NCI-H748 (cell line): ENCODE results near the gene RFXANK.
"Not testable (repeated sequence)": the region's sequence is repeated elsewhere in the genome, so short reads cannot be mapped to it uniquely, and the experiment has no call there.

Experiments used
- DNase-seq: peaks from one replicate; lab custom pipeline; 2025; ENCODE audit not compliant: unreplicated experiment; lab: John Stamatoyannopoulos, UW

Gene RFXANK

GRCh38 chr19:19170053-19170872, 21.8 kb upstream of the RFXANK start, which contains the start of gene MEF2B:
Gene MEF2B (minus strand): TSS chr19:19170263. CDS start chr19:19150735, 19,528 bp downstream.
- DNase-seq: peak; percentile 90

- no peak for DNase-seq
Observed at GRCh38 chr19:19170873-19171672, 21.0 kb upstream of the RFXANK start.

- no peak for DNase-seq
Observed at GRCh38 chr19:19171821-19172532, 20.1 kb upstream of the RFXANK start.

GRCh38 chr19:19173243-19173642, 18.8 kb upstream of the RFXANK start:
- not testable (repeated sequence) for DNase-seq

DNA sequence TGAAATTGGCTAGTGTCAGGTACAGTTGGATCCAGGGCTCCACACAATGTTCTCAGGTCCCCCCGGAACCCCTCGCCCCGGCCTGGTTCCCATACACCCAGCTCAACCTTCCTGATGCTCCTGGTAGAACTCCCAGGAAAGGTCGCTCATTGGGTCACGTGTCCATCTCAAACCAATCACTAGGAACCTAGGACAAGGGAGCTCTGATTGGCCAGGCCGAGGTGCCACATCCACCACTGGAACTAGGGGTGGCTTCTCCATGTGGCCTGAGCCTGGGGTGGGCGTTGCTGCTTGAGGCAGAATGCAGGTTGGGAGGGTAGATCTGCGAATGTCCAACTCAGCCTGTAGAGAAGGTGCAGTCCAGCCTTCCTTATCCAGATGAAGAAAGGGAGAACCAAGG, 15.1 kb upstream of the RFXANK start:
- no peak for DNase-seq

DNA sequence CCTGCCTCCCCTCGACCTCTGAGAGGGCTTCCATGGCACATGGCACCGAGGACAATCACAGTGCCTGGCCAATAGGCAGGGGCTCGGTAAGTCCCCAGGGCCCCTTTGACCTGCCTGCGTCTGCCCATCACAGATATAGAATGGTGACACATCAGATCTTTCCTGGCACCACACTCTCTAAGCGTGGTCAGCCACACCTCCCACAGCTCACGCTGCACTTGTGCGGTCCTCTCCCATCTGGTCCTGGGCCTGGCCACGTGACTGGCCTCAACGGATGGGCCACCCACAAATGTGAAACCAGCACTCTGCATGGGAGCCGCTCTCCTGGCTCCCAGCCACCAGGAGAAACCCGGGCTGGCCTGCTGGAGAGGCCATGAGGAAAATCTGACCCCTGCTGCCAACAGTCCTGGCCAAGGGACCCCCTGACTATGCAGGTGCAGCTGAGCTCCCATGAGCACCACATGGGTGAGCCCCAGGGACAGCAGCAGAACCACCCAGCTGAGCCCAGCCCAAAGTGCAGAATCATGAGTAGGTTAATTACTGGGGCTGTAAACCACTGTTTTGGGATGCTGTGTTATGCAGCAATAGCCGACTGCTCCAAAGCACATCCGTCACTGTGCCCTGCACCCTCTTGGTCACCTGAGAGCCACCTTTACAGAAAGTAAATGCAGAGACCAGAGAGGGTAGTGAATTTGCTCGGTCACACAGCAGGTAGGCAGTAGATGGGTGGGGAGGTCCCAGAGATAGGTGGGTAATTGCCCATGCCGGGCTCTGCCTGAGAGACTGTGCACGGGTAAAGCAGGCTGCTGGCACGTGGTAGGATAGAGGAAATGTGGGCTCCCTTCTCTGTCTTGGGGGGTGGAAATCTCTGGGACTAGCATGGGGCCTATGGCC, 12.3 kb upstream of the RFXANK start:
- no peak for DNase-seq

DNA sequence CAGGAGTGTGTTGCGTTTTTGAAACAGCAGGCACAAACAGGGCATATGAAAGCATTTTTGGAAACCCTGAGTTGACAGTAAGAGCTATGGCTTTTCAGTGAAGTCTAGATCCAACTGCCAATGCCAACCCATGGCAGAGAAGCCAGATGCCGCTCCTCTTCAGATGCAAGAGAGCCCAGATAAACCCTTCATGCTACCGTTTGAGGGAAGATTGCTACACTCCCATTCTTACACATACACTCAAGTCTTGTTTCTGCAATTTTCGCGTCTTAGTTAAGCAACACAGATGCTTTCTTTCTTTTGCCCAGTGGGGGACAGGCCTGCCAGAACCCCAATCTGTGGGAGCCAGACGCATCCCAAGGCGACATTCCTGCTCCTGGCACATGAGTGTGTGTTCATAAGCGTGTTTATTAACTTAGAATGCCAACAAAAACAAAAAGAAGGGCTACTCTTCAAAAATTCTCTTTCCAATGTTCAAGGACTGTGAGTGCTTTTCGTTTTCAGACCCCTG, 10.5 kb upstream of the RFXANK start:
- no peak for DNase-seq

DNA sequence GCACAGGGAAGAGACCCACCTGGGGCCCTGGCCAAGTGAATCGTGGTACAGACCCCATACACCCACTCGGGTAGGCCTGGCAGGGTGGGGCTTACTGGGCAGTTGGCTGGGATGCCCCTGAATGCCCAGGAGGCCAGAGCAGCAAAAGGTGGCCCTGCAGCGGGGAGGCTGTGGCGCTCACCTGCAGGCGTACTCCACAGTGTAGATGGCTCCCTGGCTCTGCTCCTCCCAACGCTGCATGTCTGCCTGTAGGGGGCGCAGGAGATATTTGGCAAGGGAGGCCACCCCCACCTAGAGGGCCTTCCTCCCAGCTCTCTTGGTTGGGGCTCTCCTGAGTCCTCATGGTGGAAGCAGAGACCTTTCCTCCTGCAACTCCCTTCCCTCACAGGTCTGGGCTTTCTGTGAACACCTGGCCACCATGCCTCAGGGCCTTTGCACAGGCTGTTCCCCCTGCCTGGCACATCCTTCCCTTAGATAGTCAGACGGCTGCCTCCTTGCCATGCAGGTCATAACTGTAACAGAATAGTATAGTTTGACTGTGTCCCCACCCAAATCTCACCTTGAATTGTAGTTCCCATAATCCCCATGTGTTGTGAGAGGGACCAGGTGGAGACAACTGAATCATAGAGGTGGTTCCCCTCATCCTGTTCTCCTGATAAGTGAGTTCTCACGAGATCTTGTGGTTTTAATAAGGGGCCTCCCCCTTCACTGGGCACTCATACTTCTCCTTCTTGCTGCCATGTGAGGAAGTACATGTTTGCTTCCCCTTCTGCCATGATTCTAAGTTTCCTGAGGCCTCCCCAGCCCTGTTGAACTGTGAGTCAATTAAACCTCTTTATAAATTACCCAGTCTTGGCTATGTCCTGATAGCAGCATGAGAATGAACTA, 6.0 kb upstream of the RFXANK start:
- peak; percentile 64 for DNase-seq

DNA sequence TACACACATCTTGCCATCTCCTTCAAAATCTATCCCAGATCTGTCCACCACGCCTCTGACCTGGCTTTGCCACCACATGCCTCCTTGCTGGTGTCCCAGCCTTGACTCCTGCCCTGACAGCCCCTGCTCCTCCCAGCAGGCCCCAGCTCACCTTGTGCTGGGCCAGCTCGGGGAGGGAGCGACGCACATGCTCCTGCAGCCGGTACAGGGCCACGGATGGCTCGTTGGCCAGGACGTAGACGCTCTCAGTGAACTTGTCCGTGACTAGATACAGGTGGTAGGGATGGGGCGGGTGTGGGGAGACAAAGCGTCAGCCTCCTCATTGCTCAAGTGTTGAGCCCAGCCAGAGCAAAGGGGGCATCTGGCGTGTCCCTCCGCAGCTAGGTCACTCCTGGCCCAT, 5.3 kb upstream of the RFXANK start:
- DNase-seq: no peak

- DNase-seq: no peak
Observed at GRCh38 chr19:19191768-19192077, 335 bp upstream of the RFXANK start.

DNA sequence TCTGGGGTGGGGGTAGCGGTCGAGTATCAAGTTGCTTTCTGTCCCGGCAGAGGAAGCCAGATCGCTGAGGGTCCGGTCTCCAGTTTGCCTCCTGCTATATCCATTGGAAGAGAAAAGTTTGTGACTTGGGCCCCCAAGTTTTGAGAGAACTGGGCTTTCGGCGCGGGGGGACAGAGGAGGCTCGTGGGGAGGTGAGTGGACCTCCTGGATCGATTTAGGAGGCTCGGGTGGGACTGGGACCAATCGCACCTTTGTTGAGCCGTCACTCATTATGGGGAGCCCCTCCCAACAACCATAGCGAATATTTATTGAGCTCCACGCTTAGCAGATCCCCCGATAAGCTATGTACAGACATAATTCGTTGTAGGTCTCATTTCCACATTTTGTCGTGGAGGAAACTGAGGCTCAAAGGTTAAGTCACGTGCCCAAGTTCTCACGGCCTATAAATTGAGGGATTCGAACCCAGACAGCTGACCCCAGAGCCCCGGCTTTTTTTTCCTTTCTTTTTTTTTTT, 909 bp downstream of the RFXANK start:
- DNase-seq: peak; percentile 32

GRCh38 chr19:19193926-19194325, 1.9 kb downstream of the RFXANK start:
- no peak for DNase-seq

- no peak for DNase-seq
Observed at GRCh38 chr19:19201697-19202630, 9.9 kb downstream of the RFXANK start.

DNA sequence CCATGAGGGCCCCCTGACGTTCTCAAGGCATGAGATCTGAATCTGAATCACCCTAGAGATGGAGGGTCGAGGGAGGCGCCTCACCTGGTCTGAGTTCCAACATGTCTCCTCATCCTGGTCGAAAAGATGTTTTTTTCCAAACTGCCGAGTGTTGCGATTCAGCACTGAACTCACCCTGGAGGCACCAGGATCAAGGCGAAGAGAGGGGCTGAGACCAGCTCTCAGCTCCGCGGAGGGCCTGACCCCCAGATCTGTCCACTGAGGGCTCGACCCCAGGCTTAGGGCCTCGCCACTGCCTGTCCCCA, 10.6 kb downstream of the RFXANK start:
- no peak for DNase-seq

- DNase-seq: peak; percentile 92
Observed at GRCh38 chr19:19203012-19203856, 11.2 kb downstream of the RFXANK start, which contains the start of gene NR2C2AP. Gene NR2C2AP (minus strand): TSS chr19:19203414. CDS start chr19:19203060, 354 bp downstream.

GRCh38 chr19:19204181-19204580, 12.1 kb downstream of the RFXANK start:
- no peak for DNase-seq
